Erythroblast (primary cell): ENCODE measurements around the gene NHLH2.

Source experiments
- GATA1 ChIP-seq: IDR thresholded peaks from 2 replicates; pipeline ENCODE4 v1.6.1; 2011; ENCODE audit warnings: low read depth, mild to moderate bottlenecking, control low read depth, low read length, moderate library complexity
- POLR2A ChIP-seq: IDR thresholded peaks from 2 replicates; pipeline ENCODE4 v1.6.1; 2011; ENCODE audit warnings: mild to moderate bottlenecking, low read length

- TF ChIP-seq POLR2A (no peak), GATA1 (no peak)
Measured at GRCh38 chr1:115854005-115854404, 13.1 kb upstream of the NHLH2 start.
